ENCODE measurements around the gene MIA2.

GRCh38 chr14:39372656-39373055 lies 138.9 kb downstream of the MIA2 start:
- no peak for TF ChIP-seq CTCF (IDR thresholded peaks at IDR 0.05)
- no peak for TF ChIP-seq POLR2A (IDR thresholded peaks at IDR 0.05)
- TF ChIP-seq POLR2AphosphoS5 (IDR thresholded peaks at IDR 0.05) = no peak

All from prostate gland (tissue), 2 donors.